NCI-H446 (cell line): ENCODE data around the gene GIMAP8.
"Not testable (repeated sequence)": the region's sequence is repeated elsewhere in the genome, so short reads cannot be mapped to it uniquely, and the experiment has no call there.

Source experiments
- DNase-seq, 2 experiments: peaks; one replicate each; lab custom pipeline; 2025; lab: John Stamatoyannopoulos, UW

The GIMAP8 gene

DNA sequence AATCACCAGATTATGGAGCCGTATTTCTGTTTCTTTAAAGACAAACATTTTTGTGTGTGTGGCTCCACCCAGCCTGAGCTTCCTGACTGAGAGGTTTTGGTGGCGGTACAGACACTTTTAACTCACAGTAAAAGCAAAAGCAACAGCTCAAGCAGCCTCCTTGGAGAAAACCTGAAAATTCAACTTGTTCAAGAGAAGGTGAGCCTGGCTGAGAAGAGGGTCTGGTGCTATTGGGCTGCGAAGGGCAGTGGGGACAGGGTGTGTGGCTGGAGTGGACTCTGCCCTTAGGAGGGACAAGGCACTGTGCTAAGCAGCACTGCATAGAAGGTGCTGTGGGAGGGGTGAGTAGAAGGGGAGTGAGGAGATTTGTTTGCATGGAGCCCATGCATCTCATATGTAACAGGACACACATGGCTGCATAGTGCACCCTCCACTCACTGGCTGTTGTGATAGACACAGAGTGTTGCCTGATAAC is 64.4 kb downstream of the GIMAP8 start, which contains the start of gene GIMAP7:
Gene GIMAP7 (plus strand): TSS at position 125 of the 475 bp plus-strand sequence. CDS start 5,103 bp downstream, outside the sequence.
- DNase-seq = no peak

DNA sequence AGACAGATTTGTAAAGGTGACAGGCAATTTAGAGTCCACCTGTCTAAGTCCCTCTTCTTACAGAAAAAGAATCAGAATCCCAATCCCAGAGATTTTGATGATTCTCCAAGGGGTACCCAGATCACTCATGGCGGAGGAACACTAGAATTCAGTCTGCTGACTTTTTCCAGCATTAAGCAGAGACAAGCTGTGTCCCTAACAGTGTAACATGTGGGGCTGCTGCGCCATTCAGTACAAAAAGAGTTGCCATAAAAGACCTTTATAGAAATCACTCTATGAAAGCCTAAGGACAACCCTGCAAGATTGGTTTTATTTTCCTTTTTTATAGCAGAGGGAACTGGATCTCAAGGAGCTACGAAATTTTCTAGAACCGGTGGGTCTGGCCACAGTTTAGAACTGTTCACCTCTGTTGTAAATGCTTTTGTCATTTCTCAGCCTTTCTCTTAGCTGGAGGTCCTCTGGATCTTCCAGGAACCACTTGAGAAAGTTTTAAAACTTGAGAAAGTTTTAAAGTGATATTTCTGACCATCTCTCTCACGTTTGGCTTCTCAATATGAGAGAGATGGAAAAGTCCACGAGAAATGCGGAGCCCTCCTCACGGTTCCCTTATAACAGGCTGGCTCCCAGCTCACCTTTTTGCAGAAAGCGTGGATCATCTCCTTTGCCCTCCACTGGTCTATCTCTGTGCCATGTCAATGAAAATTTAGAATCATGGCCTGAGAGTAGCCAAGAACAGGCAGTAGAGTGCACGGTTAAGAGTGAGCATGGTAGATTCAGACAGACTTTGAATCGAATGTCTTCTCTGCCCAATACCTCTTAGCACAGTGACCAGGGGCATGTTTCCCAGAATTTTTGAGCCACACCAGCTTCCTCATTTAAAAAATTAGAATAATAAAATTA is 65.1 kb downstream of the GIMAP8 start:
- DNase-seq = no peak

DNA sequence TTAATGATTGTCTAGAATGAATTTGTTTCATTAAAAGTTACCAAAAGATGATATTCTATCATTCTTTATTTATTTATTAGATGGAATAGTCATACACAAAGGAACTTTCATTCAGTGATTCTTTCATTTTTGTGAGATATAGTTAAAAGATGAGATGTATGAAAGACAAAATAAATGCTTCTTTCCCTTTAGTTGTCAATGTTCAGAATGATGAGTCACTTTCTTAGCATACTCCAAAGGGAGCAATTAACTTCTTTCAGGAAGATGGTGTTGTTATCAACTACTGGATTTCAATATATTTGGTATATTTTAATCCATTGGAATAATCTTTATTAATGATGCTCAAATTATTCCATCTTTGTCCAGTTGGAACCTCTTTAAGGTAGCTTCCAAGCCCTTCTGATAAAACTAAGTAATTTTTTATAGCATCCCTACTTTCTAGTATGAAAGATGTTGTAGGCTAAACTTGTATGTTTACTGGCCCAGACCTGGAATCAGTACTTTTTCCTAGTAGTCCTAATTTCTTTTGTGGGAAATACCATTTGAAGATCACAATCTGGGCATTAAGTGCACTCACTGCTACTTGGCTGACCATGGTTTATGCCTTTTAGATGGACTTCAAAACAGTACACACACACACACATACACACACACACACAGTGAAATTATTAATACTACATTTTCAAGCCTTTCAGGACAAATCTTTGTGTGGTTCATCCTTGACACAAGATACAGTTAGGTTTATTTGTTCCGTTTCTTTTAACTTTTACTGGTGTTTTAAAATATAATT is 66.7 kb downstream of the GIMAP8 start:
- no peak for DNase-seq

DNA sequence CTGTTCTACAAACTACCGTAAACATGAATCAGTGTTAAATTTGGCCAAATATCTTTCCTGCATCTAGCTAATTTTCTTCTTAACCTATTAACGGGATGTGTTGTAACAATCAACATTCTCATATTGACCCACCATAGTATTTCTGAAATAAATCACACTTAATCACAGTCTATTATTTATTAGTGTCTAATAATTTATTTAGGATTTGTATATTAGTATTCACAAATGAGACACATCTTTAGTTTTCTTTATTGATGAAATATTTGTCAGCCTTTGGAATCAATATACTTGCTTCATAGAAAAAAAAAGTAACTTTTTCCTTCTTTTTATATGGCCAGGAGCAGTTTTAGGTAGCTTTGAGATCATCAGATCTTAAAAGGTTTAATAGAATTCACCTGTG is 68.9 kb downstream of the GIMAP8 start:
- DNase-seq = no peak

DNA sequence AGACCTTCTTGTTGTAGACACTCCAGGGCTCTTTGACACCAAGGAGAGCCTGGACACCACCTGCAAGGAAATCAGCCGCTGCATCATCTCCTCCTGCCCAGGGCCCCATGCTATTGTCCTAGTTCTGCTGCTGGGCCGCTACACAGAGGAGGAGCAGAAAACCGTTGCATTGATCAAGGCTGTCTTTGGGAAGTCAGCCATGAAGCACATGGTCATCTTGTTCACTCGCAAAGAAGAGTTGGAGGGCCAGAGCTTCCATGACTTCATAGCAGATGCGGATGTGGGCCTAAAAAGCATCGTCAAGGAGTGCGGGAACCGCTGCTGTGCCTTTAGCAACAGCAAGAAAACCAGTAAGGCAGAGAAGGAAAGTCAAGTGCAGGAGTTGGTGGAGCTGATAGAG is 69.7 kb downstream of the GIMAP8 start:
- no peak for DNase-seq

DNA sequence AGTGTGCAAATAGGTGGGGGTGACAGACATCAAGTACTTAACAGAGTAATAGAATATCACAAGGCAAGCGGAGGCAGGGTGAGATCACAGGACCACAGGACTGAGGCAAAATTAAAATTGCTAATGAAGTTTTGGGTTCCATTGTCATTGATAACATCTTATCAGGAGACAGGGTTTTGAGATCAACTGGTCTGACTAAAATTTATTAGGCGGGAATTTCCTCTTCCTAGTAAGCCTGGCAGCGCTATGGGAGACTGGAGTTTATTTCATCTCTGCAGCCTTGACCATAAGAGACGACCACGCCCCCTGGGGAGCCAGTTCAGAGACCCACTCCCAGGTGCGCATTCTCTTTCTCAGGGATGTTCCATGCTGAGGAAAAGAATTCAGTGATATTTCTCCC is 72.5 kb downstream of the GIMAP8 start:
- not testable (repeated sequence) for DNase-seq

DNA sequence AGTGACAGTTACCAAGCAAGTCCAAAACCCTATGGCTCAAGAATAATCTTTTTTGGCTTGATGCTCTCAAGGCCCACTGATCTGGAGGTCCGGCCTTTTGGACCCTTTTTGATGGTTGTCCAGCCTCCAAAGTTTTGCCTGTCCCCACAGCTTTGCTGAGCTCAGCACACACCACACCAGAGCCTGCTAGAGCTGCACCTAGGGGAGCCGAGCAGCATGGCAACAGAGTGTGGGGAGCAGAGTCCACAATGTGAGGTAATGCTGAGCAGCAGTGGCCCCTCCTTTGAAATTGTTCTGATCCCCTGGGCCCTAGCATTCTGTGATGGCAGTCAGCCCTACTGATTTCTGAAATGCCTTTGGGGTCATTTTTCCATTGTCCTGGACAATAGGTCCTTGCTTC is 73.6 kb downstream of the GIMAP8 start:
- no peak for DNase-seq
